HEK293 (cell line): ENCODE data around the gene DNAJB5.

Source experiments
- KLF16 ChIP-seq: fragments of 450-650 bp; formaldehyde crosslinking; IDR thresholded peaks from 2 replicates; pipeline ENCODE4 v1.5.1; 2017; ENCODE audit warnings: missing biosample characterization, missing genetic modification characterization
- PRDM1 ChIP-seq: fragments of 450-650 bp; formaldehyde crosslinking; IDR thresholded peaks from 2 replicates; pipeline ENCODE4; 2016; ENCODE audit warnings: missing biosample characterization, missing genetic modification characterization
- SP7 ChIP-seq: fragments of 450-650 bp; formaldehyde crosslinking; IDR thresholded peaks from 2 replicates; pipeline ENCODE4 v1.5.1; 2016; ENCODE audit warnings: missing biosample characterization, missing genetic modification characterization
- ZBTB17 ChIP-seq: fragments of 450-650 bp; formaldehyde crosslinking; IDR thresholded peaks from 2 replicates; pipeline ENCODE4 v1.5.1; 2016; ENCODE audit warnings: missing biosample characterization, missing genetic modification characterization
- ZNF19 ChIP-seq: fragments of 450-650 bp; formaldehyde crosslinking; IDR thresholded peaks from 2 replicates; pipeline ENCODE4; 2016; ENCODE audit warnings: missing biosample characterization, missing genetic modification characterization, low read depth
- ZNF274 ChIP-seq, 2 experiments: fragments of 200-500 bp in 1 of 2; fragments of 450-650 bp in 1 of 2; sonication (Bioruptor generic) in 1 of 2; formaldehyde crosslinking in 1 of 2; IDR thresholded peaks; 2 replicates each; pipeline versions ENCODE4 v1.5.1 to v1.6.1; 2014 to 2016; ENCODE audit warnings: borderline replicate concordance in 1 of 2, inconsistent platforms in 1 of 2, low read length in 1 of 2, missing biosample characterization in 1 of 2, missing genetic modification characterization in 1 of 2
- ZNF629 ChIP-seq: fragments of 450-650 bp; formaldehyde crosslinking; IDR thresholded peaks from 2 replicates; pipeline ENCODE4 v1.5.1; 2017; ENCODE audit warnings: missing biosample characterization, missing genetic modification characterization
- ZNF776 ChIP-seq: fragments of 450-650 bp; formaldehyde crosslinking; IDR thresholded peaks from 2 replicates; pipeline ENCODE4 v1.5.0; 2017; ENCODE audit warnings: missing biosample characterization, missing genetic modification characterization, borderline replicate concordance
- TF ChIP-seq, protein P1 (sequence below): fragments of 450-650 bp; formaldehyde crosslinking; IDR thresholded peaks from 2 replicates; pipeline ENCODE4 v1.5.1; 2016; ENCODE audit warnings: missing biosample characterization, missing genetic modification characterization

DNA sequence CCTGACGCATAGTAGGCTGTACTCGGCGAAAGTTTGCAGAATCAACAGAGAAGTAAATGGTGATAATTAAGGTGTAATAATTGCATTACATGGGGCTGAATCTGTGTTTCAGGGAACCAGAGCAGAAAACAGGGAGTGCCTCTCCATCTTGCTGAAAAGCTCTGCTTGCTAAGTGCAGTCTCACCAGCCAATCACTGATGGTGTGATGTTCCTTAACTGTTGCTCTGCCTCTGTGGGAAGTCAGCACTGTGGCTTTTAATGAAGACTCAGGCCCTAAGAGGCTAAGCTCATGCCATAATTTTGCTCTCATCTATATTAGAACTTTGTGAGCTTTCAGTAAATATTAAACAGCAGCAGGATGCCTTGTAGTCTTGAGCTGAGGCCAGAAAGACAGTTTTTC lies 27.0 kb upstream of the DNAJB5 start:
- TF ChIP-seq ZNF19 (tag by site-specific recombination) (no peak), SP7 (tag by site-specific recombination) (no peak), ZNF274 (IDR thresholded peaks at IDR 0.05; ENCODE audit: low read length) (no peak), ZNF274 (tag by site-specific recombination; IDR thresholded peaks at IDR 0.05; ENCODE audit: borderline replicate concordance) (no peak), PRDM1 (tag by site-specific recombination) (no peak), ZNF776 (no peak), ZNF629 (tag by site-specific recombination) (no peak), KLF16 (no peak), ZBTB17 (tag by site-specific recombination) (no peak)
- TF ChIP-seq, protein P1, sequence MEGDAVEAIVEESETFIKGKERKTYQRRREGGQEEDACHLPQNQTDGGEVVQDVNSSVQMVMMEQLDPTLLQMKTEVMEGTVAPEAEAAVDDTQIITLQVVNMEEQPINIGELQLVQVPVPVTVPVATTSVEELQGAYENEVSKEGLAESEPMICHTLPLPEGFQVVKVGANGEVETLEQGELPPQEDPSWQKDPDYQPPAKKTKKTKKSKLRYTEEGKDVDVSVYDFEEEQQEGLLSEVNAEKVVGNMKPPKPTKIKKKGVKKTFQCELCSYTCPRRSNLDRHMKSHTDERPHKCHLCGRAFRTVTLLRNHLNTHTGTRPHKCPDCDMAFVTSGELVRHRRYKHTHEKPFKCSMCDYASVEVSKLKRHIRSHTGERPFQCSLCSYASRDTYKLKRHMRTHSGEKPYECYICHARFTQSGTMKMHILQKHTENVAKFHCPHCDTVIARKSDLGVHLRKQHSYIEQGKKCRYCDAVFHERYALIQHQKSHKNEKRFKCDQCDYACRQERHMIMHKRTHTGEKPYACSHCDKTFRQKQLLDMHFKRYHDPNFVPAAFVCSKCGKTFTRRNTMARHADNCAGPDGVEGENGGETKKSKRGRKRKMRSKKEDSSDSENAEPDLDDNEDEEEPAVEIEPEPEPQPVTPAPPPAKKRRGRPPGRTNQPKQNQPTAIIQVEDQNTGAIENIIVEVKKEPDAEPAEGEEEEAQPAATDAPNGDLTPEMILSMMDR (tag by site-specific recombination): no peak
